Mammary microvascular endothelial cell (primary cell): ENCODE results near the gene RHPN2. TPM values are rescaled to one million over a fixed set of nuclear protein-coding genes. Genes with fewer than 3 reads are reported as not detected.

Source experiments
- total RNA-seq: library from RNA; depleted of rRNA; stranded (reverse); fragments of >200 nt; gene quantifications from 2 replicates; pipeline ENCODE4 v1.2.3, GENCODE V29; 2015

RHPN2 gene
- 0.54 and 1.3 TPM in 2 replicates for total RNA-seq

DNA sequence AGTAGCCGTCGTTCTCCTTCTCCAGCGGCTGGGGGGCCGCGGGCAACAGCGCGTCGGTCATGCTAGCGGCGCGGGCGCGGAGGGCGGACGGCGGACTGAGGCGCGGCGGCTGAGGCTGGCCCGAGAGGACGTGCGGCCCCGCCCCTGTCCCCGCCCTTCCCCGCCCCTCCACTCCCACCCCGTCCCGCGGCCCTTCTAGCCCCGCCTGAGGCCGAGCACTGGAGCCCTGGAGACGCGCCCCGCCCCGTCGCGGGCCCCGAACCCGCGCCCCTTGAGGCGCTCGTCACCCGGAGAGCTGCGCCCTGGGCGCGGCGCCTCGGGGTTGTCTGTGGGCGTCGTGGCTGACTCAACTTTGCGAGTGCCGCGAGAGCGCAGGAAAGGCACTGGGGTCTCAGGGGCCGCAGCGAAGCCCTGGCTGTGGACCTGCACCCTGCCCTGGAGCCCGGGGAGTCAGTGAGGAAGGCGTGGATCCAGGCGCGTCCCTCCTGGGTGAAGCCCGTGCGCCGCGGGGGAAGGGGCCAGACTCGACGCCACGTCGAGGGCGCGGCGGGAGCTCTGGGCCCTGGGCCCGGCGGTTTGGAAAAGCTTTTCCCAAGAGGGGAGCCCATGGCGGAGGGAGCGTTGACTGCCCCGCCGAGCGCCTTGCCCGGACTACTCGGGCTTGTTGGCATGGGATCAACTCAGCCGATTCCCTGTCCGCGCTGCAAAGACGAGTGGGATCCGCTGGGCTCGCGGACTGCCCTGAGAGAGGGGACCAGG, at the start of gene RHPN2:
Gene RHPN2 (minus strand): TSS at position 97 of the 759 bp plus-strand sequence. CDS start 36 bp downstream, at position 61.

DNA sequence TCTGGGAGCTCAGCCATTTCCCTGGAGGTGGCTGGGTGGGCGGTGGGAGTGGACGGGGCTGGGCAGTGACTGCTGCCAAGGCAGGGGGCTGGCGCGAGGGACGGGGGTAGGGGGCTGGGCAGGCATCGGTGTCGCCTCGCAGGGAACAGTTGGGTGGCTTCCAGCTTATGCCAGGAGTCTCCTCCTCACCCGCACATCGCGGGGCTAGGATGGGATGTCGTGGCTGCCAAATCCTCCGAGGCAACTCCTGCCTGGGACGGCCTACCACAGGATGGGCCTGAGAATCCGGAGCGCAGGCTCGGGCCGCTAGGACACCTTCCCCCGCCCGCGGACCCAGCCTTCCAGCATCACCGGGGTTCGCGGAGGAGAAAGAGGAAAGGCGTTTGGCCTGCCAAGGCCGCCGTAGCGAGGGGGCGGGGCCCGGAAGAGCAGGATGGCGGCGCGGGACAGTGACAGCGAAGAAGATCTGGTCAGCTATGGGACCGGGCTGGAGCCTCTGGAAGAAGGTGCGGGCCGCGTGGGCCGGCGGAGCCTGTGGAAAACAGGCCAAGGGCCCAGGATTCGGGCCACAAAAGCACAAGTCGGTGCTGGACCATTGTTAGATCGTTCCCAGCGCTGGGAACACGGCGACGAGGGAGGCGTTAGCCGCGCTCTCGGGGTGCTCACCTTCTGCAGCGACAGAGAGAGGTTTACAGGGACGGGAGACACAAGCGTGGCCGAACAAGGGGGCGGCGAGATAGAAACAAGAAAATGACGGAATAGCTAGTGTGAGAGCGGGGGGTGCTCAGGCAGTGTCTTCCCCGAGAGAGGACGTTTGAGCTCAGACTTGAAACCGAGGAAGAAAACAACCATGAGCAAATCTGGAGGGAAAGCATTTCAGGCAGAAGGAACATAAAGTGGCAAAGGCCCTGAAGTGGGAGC, 16.3 kb upstream of the RHPN2 start, which contains the start of gene GPATCH1:
Gene GPATCH1 (plus strand): TSS at position 421 of the 921 bp plus-strand sequence. CDS start 13 bp downstream, at position 434.

DNA sequence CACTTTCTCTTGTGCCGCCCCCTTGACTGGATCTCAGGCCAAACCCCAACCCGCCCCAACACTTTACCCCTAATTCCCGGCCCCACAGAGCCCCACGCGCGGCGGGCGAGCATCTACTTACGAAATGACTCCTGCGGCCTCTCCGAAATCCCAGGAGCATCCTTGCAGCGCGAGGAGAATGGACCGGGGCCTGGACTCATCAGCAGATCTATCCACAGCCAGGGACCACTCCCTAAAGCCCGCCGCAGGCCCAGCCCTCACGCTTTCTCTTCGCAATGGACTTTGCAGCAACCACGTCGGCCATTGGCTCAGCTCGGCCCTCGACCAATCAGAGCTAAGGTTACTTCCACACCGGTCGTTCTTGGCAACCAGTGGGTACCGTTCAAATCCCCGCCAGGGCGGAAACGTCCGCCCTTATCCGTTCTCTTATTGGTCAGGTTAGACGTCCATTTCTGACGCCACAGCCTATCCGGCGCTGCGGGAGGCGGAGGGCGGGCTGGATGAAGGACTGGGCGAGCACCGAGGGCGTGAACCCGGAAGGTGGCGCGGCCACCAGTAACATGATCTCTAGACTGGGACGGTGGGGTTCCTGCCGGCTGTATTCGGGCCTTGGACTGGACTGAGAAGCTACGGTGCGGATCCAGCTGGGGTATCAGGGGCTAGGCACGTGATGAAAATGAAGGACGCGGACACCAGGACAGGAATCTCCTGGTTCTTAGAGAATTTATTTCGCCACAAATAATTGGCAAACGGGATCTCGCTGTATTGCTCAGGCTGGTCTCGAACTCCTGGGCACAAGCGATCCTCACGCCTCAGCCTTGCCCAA, 92.8 kb downstream of the RHPN2 start, which contains the start of the genes CEP89 and FAAP24:
Gene CEP89 (minus strand): TSS at position 244 of the 826 bp plus-strand sequence. CDS start 84 bp downstream, at position 160.
Gene FAAP24 (plus strand): TSS at position 528 of the 826 bp plus-strand sequence. CDS start 955 bp downstream, outside the sequence.

Other genes with a start within 250 kb of the RHPN2 start
- gene SLC7A9, start 195.1 kb downstream of the RHPN2 start, total RNA-seq: not detected in 2 replicates
- gene CEP89, start 92.9 kb downstream of the RHPN2 start, total RNA-seq: 22.8 and 35.0 TPM in 2 replicates
- gene FAAP24, start 92.6 kb downstream of the RHPN2 start, total RNA-seq: 2.2 and 5.5 TPM in 2 replicates
- 5.2 and 8.2 TPM in 2 replicates for gene GPATCH1, start 16.3 kb upstream of the RHPN2 start, total RNA-seq
- gene WDR88, start 67.2 kb upstream of the RHPN2 start, total RNA-seq: not detected in 2 replicates
- gene LRP3, start 129.4 kb upstream of the RHPN2 start, total RNA-seq: 16.4 and 19.7 TPM in 2 replicates
- gene SLC7A10, start 161.0 kb upstream of the RHPN2 start, total RNA-seq: not detected in 2 replicates
- not detected in 2 replicates for gene CEBPA, start 237.6 kb upstream of the RHPN2 start, total RNA-seq